Activated CD4-positive, CD25-positive, alpha-beta regulatory T cell treated with anti-CD3 and anti-CD28 coated beads, Interleukin-2, amount 50 U/mL, for 72 hours (primary cell): ENCODE data around the gene GYS2.
"Not testable (repeated sequence)": the region's sequence is repeated elsewhere in the genome, so short reads cannot be mapped to it uniquely, and the experiment has no call there.

Experiments
- DNase-seq: peaks from one replicate; pipeline ENCODE4 v3.0.0; 2021

The GYS2 gene

DNA sequence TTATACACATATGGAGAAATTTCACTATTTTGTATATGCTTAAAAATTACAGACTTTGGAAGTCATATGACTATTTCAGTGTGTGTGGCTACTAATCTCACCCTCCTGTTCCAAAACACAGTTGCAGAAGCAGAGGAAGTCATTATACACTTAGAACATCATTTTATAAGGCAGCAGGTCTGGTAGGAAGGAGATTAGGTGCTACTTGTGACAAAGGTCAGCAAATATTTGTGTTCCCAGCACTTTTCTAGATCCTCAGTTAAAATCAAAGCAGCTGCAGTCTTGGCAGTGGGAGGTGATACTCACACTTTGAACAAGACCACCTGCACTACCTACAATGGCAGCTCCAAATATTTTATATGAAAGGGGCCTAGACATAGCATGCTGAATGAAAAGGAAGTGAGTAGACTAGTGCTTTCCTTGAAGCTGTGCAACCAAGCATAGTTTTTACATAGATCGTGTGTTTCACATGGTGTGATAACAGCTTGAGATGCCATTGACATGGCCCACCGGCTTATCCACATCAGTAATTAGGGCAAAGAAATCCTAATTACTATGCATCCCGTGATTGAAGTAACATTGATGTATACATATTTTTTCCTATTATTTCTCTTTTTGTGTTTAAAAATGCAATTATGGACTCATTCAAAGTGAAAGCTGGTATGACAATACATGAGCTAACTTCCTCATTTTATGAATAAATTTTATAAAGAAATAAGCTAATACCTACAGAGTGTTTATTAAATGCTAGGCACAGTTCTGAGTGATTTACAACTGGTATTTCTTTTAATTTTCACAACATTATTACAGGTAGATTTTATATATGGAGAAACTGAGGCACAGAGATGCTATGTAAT, 5.3 kb downstream of the GYS2 start:
- DNase-seq = no peak

DNA sequence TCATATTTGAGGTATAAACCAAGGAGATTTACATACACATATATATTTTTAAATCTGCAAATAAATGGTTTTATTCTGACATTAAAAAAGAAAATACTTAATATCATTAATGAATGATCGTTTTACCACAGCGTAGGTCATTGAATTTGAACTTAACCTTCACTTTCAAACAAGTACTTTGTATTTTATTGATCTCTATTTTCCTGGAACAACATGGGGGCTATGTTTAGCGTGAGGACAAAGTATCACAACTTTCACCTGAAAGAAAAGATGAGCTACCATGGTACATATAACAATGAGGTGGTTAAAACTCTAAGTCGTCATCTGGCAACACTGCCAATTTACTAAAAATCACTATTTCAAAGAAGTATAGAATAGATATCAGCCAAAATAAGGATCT, 6.0 kb downstream of the GYS2 start:
- no peak for DNase-seq

- DNase-seq = not testable (repeated sequence)
These were observed 9.3 kb downstream of the GYS2 start for GRCh38 chr12:21595356-21595755.

DNA sequence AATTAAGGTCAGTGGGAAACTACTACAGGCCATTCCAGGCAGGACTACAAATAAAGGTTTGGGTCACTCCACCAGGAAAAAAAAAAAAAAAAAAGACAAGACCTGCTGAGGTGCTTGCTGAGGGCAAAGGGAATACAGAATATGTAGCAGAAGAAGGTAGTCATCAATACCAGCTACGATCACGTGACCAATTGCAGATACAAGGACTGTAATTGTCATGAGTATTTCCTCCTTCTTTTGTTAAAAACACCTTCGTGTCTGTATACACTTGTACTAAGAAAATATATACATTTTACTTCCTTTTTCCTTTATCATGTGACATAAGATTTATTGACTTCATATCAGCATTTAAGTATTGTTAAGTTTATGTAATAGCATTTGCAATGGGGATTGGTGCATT, 19.2 kb downstream of the GYS2 start:
- DNase-seq = no peak

- not testable (repeated sequence) for DNase-seq
These were observed 20.1 kb downstream of the GYS2 start for GRCh38 chr12:21584403-21585182.

GRCh38 chr12:21583587-21583986, 21.1 kb downstream of the GYS2 start:
- DNase-seq = no peak

- DNase-seq = no peak
These were observed 23.7 kb downstream of the GYS2 start for GRCh38 chr12:21580748-21581516.

DNA sequence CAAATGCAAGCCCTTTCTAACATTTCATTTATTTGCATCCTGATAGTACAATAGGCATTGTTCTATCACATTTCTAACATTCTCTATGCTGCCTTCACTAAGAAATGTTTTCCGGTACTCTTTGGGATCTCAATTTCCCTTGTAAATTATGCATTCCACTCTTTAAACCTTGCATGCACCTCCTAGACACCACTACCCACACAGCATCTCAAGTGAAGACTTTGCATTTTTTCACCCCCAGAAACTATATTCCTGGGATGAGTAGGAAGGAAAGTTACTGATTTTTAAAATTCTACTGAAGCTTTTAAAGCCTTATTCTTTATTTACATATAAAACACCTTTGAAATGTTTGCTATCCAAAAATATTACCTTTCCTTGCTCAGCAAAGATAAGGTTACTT, 27.1 kb downstream of the GYS2 start:
- DNase-seq = no peak

GRCh38 chr12:21576431-21576830, 28.2 kb downstream of the GYS2 start:
- no peak for DNase-seq

DNA sequence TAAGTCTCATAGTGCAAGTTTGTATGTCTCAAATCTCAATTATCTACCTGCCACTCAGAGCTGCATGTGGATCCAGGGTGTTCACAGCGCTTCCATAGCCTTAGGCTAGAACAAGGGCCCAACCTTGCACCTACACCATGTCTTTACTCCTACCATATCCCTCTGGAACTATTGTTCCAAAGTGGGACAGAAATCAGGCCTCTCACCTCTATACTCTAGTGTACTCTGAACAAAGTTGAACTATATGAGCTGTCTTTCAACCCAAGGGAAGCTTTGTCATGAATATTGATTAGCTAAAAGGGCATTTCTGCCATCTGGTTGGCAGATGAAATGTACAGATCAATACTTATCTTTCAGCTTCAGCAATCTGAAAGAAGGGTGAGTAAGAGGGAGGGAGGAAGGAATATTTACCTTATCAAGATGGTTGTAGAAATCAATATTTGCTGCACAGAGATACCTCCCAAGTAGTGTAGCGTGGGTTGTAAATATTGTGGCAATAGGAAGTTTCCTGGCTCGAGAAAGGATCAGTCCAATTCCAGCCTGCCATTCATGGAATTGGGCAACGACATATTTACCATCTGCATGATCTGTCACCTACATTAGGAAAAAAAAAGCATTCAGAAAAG, 30.8 kb downstream of the GYS2 start:
- DNase-seq = no peak

DNA sequence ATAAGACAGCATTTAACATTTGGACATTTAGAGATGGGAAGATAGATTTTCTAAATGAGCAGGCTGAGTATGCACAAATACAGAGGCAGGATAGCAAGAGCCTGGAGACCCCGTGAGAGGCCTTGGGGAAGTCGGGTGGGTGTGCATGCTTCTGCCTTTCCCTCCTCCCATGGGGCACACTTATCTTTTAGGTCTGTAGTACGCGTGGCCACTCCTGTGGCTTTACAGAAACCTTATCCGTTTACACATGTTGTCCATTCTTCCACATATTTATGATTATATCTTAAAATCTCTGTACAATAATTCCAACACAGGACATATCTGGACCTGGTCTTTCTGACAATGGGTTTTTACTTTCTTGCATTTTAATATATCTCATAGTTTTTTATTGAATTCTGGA, 33.6 kb downstream of the GYS2 start:
- DNase-seq = no peak

DNA sequence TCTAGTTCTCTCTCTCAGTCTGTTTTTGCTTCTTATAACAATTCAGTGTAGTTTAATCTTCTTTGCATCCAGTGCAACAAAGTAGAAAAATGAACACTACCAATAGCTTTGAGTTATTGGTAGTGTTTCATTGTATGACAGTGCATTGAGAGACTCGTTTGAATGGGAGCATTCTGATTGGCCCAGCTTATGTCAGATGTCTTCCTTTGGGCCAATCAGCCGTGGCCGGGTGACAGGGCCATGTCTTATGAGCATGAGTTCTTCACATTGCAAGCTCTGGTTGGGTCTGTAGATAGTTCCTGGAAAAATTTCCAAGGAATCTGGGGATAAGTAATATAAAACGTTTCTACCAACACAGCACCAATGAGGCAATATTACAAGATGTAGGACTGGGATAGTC, 36.5 kb downstream of the GYS2 start:
- no peak for DNase-seq

GRCh38 chr12:21566907-21567394, 37.7 kb downstream of the GYS2 start:
- no peak for DNase-seq

DNA sequence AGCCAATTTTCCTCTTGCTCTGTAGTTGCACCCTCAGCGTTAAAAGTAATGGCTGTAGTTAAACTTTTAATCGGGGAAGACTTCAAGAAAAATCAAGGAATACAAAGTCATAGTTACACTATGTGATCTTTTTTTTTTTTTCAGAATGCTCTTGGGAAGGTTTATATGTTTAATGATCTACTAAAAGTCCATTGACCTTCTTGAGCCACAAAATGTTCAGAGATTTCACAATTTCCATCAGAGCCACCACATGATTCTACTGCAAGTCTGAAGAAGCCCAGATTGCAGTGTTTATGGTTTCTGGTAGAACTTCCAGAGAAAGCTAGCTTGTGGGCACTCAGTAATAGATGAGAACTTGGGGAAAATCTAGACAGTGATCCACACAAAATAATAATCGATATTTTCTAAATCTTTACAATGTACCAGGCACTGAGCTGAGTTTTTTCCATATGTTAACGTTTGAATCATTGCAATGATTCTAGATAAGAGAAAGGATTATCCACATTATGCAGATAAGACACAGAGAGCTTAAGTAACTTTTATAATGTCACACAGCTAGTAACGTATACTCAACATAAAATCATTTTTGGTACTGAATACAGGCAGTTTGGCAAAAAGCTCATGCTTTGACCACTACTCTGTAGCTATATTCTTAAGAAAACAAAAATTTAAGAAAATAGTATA, 38.3 kb downstream of the GYS2 start:
- DNase-seq = no peak

DNA sequence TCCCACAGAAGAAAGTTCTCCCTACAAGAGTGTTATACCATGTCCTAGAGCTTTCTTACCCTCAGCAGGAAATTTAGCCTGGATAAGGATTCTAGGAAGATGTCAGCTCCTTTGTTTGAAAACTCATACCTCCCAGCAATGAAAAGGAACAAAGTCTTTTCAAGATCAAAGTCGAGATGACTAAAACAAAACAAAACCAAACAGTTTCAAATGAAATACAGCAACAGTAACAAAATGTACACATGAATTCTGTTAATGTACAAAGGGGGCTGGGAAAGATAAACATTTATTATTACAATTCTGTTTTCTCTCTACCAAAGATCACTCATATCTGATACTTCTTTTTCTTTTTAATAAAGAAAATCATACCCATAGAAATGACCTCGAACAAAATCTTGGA, 41.8 kb downstream of the GYS2 start:
- no peak for DNase-seq

- DNase-seq = no peak
These were observed 43.5 kb downstream of the GYS2 start for GRCh38 chr12:21561158-21561557.

DNA sequence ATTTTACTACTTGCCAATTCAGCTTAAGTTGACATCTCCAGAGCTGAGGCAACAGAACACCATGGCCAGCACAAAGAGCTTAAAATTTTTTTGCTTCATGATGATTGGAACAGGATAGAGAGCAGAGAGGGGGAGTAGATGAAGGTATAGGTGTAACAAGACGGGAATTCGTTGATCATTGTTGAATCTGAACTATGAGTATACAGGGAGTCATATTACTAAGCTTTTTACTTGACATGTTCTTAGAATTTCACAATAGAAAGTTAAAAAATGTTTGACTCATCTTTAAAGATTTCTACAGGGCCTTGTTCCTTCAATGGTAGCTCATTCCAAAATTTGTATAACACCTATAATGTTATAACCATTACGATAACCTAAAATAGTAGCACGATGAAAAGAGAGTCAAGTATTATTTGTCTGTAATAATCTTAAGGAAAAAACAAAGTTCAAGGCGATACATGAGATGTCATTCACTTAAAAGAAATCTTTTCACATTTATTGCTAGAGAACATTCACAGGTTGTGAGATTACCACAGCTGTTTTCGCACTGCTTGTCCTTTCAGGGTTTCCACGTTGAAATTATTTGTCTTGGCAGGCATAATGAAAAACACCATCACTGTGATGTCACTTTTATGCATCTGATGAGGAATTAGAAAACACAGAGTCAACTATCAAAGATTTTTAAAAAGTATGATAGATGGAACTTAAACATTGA, 44.6 kb downstream of the GYS2 start:
- no peak for DNase-seq

DNA sequence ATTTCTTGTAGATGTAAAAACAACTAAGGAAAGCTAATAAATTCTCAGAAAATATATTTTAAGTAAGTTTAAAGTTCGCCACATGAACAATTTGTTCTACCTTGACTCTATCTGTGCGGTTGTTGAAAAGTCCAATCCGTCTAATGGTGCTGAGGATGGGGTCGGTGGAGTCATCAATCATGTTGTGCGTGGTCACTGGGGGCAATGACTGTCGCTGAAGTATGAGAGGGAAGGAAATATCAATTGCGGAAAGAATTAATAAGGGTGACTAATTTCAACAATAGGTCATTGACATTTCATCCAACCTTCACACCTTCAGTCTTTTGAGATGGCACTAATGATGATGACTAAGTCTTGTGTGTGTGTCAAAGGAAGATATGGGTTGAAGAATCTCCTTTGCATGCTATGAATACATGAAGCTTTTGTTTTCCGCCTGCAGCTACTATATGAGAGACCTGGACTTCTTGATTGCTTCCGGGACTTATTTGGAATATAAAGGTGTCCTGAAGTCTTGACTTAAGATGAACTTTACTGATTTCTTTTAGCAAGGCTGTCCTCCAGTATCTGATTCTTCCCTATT, 46.5 kb downstream of the GYS2 start:
- DNase-seq = no peak

GRCh38 chr12:21553329-21553675, 51.3 kb downstream of the GYS2 start:
- DNase-seq = no peak

DNA sequence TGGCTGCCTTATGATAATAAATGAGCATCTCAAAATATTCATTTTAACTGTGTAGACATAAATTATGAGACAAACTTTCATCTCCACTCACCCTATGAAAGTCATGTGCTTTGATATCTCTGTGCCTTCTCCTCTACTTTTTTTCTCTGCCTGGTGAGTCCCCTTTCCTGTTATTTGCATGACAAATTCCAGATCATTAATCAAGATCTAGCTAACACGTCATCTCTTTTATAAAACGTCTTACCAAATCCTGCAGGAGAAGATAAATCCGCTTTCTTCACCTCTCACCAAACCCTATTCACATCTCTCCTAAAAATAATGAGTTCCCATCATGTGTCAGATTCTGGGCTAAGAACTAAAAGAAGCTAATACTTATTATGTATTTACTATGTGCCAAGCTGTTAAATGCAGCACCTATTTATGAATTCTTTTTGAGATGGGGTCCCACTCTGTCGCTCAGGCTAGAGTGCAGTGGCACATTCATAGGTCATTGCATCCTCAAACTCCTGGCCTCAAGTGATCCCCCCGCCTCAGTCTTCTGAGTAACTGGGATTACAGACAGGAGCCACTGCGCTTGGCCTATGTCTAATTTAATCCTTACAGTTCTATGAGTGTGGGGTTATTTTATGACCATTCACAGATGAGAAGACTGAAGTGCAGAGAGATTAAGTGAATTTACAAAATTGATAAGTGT, 51.9 kb downstream of the GYS2 start:
- DNase-seq = no peak
